GM10266 (cell line): ENCODE measurements around the gene WNT9B.
"Not testable (repeated sequence)": the region's sequence is repeated elsewhere in the genome, so short reads cannot be mapped to it uniquely, and the experiment has no call there.

ENCODE experiments used
- DNase-seq: peaks from one replicate; pipeline ENCODE4 v3.0.0; 2012; ENCODE audit errors: extremely low spot score
- TF ChIP-seq, protein P1 (sequence below): IDR thresholded peaks from 2 replicates; pipeline ENCODE4 v1.5.1; 2012; ENCODE audit warnings: mild to moderate bottlenecking, low read depth; ENCODE audit not compliant: control insufficient read depth, insufficient read depth; ENCODE audit errors: missing control alignments

The WNT9B gene

DNA sequence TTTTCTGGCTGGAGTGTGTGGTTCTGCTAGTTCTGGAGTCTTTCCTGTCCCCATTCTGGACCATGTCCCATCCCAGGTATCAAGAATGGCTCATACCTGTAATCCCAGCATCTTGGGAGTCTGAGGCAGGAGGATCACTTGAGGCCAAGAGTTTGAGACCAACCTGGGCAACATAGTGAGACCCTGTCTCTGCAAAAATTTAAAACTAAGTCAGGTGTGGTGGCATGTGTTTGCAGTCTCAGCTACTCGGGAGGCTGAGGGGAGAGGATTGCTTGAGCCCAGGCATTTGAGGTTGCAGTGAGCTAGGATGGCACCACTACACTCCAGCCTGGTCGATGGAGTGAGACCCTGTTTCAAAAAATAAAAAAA lies 17.6 kb upstream of the WNT9B start:
- no peak for DNase-seq
- TF ChIP-seq, protein P1, sequence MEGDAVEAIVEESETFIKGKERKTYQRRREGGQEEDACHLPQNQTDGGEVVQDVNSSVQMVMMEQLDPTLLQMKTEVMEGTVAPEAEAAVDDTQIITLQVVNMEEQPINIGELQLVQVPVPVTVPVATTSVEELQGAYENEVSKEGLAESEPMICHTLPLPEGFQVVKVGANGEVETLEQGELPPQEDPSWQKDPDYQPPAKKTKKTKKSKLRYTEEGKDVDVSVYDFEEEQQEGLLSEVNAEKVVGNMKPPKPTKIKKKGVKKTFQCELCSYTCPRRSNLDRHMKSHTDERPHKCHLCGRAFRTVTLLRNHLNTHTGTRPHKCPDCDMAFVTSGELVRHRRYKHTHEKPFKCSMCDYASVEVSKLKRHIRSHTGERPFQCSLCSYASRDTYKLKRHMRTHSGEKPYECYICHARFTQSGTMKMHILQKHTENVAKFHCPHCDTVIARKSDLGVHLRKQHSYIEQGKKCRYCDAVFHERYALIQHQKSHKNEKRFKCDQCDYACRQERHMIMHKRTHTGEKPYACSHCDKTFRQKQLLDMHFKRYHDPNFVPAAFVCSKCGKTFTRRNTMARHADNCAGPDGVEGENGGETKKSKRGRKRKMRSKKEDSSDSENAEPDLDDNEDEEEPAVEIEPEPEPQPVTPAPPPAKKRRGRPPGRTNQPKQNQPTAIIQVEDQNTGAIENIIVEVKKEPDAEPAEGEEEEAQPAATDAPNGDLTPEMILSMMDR = no peak

GRCh38 chr17:46834846-46835245 lies 16.5 kb upstream of the WNT9B start:
- TF ChIP-seq, protein P1 = no peak
- no peak for DNase-seq

DNA sequence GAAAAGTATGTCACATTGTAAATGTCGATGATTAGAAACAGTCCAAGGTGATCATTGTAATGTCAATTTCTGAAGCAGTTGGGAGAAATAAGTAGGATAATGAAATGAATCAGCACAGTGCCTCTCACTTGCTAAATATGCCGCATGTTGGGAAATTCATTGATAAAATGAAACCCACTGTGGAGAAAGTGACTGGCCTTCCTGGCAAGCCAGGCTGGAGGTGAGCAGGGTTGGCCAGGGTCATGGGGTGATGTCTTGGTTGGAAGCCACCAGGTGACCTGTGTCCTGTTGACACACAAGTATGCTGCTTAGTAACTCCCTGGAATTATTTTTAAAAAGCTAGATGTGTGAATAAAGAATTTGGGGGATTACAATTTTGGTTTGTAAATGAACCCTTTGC lies 14.9 kb upstream of the WNT9B start:
- TF ChIP-seq, protein P1 = no peak
- DNase-seq = no peak

DNA sequence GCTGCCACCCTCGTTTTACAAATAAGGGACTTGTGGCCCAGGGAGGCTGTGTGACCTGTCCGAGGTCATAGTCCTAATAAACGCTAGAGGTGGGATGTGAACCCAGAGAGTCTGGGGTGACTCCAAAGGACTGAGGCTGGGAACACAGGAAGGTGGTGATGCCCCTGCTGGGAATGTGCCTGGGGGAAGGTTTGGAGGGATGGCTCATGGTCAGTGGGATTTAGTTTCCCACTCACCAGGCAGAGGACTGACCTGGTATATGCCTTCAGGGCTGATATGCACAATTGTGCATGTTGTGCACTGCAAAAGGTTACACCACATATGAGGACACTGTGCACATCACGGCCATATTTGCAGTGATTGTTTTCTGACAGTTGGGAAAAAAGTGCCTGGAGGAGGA lies 13.9 kb upstream of the WNT9B start:
- TF ChIP-seq, protein P1 = no peak
- no peak for DNase-seq

GRCh38 chr17:46839211-46839610 lies 12.2 kb upstream of the WNT9B start:
- TF ChIP-seq, protein P1 = no peak
- DNase-seq = no peak

GRCh38 chr17:46840596-46840995 lies 10.8 kb upstream of the WNT9B start:
- not testable (repeated sequence) for DNase-seq

DNA sequence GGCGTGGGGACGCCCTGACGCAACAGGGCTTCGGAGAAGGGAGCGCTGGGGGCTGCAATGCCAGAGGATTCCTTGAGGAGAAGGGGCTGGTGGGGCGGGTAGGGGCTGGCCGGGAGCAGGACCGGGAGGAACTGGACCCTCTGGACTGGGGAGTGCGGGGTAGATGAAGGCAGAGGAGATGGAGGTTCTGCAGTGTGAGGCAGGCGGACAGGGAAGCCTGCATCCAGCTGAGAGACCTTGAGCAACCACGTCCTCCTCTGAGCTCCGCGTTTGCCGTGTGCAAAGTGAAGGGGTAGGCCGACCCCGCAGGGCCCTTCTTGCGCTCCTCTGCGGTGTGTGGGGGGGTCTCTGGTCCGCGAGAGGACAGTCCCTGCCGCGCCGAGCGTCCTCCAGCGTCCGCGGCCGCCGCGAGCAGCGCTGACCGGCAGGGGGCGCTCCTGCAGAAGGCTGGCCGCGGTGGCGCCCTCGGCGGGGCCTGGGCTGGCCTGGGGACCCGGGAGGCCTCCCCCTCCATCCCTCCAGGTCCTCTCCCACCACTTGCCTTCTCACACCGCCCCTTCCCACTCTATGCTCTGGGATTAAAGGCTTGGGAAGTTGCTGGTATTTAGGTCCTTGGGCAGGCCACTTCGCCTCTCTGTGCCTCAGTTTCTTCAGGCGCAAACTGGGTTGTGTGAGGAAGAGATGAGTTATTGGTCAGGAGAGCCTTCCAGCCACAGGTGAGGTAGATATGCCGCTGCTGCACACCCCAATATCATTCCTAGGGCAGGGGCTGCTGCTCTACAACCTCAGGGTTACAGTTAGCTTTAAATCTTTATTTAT lies 9.6 kb upstream of the WNT9B start:
- DNase-seq = peak; percentile 60
- TF ChIP-seq, protein P1 = peak; percentile 70

- no peak for DNase-seq
- TF ChIP-seq, protein P1 = no peak
Observed at GRCh38 chr17:46842835-46843234, 8.5 kb upstream of the WNT9B start.
